ENCODE results near the gene CARMIL1.

Gene CARMIL1

GRCh38 chr6:25399885-25400284 lies 120.7 kb downstream of the CARMIL1 start:
- H3K4me3 ChIP-seq (ENCODE audit: control insufficient read depth, low read depth, low read length), result no peak overlapping the region
- no peak for DNase-seq (ENCODE audit: low read depth)
- TF ChIP-seq, protein P1, sequence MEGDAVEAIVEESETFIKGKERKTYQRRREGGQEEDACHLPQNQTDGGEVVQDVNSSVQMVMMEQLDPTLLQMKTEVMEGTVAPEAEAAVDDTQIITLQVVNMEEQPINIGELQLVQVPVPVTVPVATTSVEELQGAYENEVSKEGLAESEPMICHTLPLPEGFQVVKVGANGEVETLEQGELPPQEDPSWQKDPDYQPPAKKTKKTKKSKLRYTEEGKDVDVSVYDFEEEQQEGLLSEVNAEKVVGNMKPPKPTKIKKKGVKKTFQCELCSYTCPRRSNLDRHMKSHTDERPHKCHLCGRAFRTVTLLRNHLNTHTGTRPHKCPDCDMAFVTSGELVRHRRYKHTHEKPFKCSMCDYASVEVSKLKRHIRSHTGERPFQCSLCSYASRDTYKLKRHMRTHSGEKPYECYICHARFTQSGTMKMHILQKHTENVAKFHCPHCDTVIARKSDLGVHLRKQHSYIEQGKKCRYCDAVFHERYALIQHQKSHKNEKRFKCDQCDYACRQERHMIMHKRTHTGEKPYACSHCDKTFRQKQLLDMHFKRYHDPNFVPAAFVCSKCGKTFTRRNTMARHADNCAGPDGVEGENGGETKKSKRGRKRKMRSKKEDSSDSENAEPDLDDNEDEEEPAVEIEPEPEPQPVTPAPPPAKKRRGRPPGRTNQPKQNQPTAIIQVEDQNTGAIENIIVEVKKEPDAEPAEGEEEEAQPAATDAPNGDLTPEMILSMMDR (IDR thresholded peaks at IDR 0.05; ENCODE audit: control insufficient read depth, insufficient read depth, low read depth, low read length, missing control alignments), result no peak

GRCh38 chr6:25401711-25402110 lies 122.5 kb downstream of the CARMIL1 start:
- TF ChIP-seq, protein P1 (IDR thresholded peaks at IDR 0.05; ENCODE audit: control insufficient read depth, insufficient read depth, low read depth, low read length, missing control alignments), result no peak
- DNase-seq (ENCODE audit: low read depth), result no peak
- no peak overlapping the region for H3K4me3 ChIP-seq (ENCODE audit: control insufficient read depth, low read depth, low read length)

- no peak overlapping the region for H3K4me3 ChIP-seq (ENCODE audit: control insufficient read depth, low read depth, low read length)
- TF ChIP-seq, protein P1 (IDR thresholded peaks at IDR 0.05; ENCODE audit: control insufficient read depth, insufficient read depth, low read depth, low read length, missing control alignments), result no peak
- DNase-seq (ENCODE audit: low read depth), result no peak
Measured at GRCh38 chr6:25402125-25402524, 123.0 kb downstream of the CARMIL1 start.

GRCh38 chr6:25403150-25403549 lies 124.0 kb downstream of the CARMIL1 start:
- DNase-seq (ENCODE audit: low read depth), result no peak
- no peak overlapping the region for H3K4me3 ChIP-seq (ENCODE audit: control insufficient read depth, low read depth, low read length)
- TF ChIP-seq, protein P1 (IDR thresholded peaks at IDR 0.05; ENCODE audit: control insufficient read depth, insufficient read depth, low read depth, low read length, missing control alignments), result no peak

- no peak for DNase-seq (ENCODE audit: low read depth)
- TF ChIP-seq, protein P1 (IDR thresholded peaks at IDR 0.05; ENCODE audit: control insufficient read depth, insufficient read depth, low read depth, low read length, missing control alignments), result no peak
- no peak overlapping the region for H3K4me3 ChIP-seq (ENCODE audit: control insufficient read depth, low read depth, low read length)
Measured at GRCh38 chr6:25404091-25404490, 124.9 kb downstream of the CARMIL1 start.

- TF ChIP-seq, protein P1 (IDR thresholded peaks at IDR 0.05; ENCODE audit: control insufficient read depth, insufficient read depth, low read depth, low read length, missing control alignments), result no peak
- no peak for DNase-seq (ENCODE audit: low read depth)
- no peak overlapping the region for H3K4me3 ChIP-seq (ENCODE audit: control insufficient read depth, low read depth, low read length)
Measured at GRCh38 chr6:25404693-25405169, 125.6 kb downstream of the CARMIL1 start.

DNA sequence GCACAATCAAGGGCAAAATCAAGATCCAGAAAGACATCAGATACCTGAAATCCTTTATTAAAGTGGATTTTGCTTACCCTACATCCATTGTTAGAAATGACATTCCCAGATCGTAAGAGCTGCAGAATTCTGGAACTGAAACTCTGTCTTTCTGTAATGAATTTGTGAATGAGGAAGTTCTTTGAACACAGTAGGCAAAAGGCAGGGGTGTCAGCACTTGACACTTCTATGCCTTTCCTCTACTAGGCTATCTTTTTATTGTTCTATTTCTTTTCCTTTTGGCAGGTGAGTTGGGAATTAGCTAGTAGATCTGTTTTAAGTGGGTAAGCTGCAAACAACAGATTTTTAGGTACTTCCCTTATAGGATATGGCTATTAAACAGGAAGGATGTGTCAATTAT lies 126.3 kb downstream of the CARMIL1 start:
- no peak overlapping the region for H3K4me3 ChIP-seq (ENCODE audit: control insufficient read depth, low read depth, low read length)
- TF ChIP-seq, protein P1 (IDR thresholded peaks at IDR 0.05; ENCODE audit: control insufficient read depth, insufficient read depth, low read depth, low read length, missing control alignments), result no peak
- DNase-seq (ENCODE audit: low read depth), result no peak

All from AG09309 (cell line).